ENCODE results near the gene MIX23. TPM values are rescaled to one million over a fixed set of nuclear protein-coding genes. Genes with fewer than 3 reads are reported as not detected.

MIX23 gene
- total and polyA plus RNA-seq, 4 donors, result 14.0 to 19.6 (median 16.8) TPM

DNA sequence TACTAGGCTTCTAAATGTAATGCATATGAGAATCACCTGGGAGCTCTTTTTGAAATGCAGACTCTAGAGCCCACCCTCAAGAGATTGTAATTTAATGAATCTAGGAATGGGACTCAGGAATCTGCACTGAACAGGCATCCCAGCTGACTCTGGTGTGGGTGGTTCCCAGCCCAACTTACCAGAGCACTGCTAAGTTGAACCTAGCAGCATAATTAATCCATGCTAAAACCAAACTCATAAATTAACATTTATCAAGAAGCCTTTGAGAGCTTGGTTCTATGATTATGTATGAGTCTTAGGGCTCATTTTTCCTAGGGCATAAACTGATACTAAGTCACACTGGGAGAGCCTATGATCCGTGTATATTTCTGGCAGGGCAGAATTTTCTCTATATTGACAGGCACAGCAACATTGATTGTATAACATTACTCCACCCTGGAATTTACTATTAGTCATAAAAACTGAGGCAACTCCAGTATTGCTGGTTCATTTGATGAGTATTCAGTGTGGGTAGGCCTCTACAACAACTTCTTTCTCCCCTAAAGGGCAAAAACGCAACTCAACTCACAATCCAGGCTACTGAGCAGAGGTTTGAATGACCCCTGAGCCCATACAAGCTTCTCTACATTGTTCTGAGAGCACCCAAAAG lies 68.7 kb downstream of the MIX23 start:
- Histone ChIP-seq H3K9ac (ENCODE audit: low read depth in 1 of 2, low read length in 2 of 2) (no peak overlapping the region), H3K4me1 (ENCODE audit: control insufficient read depth in 4 of 4, insufficient read depth in 4 of 4, low read length in 3 of 4) (no peaks in the 10 kb centered on the region), H3K36me3 (ENCODE audit: control insufficient read depth in 4 of 4, insufficient read depth in 3 of 4, low read depth in 1 of 4, low read length in 3 of 4) (no peaks in the 10 kb centered on the region), H3K9me3 (ENCODE audit: control insufficient read depth in 4 of 4, low read length in 3 of 4) (peaks cover 0 to 4% (median 0%) of the 10 kb centered on the region in 4 donors), H3K4me3 (ENCODE audit: low read depth in 1 of 3, low read length in 3 of 3) (no peak overlapping the region), H3K27me3 (ENCODE audit: control insufficient read depth in 4 of 4, insufficient read depth in 4 of 4, low read length in 3 of 4) (no peaks in the 10 kb centered on the region), H3K27ac (ENCODE audit: low read depth in 1 of 2, low read length in 2 of 2) (no peak overlapping the region)
- TF ChIP-seq RAD21 (IDR thresholded peaks at IDR 0.05) (no peak), SP1 (IDR thresholded peaks at IDR 0.05) (no peak), FOXA1 (IDR thresholded peaks at IDR 0.05) (no peak), FOXA2 (IDR thresholded peaks at IDR 0.05) (no peak), YY1 (IDR thresholded peaks at IDR 0.05) (no peak), HNF4A (conservative IDR thresholded peaks at IDR 0.05) (no peak), RXRA (IDR thresholded peaks at IDR 0.05) (no peak), JUND (IDR thresholded peaks at IDR 0.05) (no peak), NR2F2 (IDR thresholded peaks at IDR 0.05) (no peak), HNF4G (IDR thresholded peaks at IDR 0.05) (no peak)
- TF ChIP-seq, protein P1, sequence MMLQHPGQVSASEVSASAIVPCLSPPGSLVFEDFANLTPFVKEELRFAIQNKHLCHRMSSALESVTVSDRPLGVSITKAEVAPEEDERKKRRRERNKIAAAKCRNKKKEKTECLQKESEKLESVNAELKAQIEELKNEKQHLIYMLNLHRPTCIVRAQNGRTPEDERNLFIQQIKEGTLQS (IDR thresholded peaks at IDR 0.05), result no peak
- TF ChIP-seq, protein P2, sequence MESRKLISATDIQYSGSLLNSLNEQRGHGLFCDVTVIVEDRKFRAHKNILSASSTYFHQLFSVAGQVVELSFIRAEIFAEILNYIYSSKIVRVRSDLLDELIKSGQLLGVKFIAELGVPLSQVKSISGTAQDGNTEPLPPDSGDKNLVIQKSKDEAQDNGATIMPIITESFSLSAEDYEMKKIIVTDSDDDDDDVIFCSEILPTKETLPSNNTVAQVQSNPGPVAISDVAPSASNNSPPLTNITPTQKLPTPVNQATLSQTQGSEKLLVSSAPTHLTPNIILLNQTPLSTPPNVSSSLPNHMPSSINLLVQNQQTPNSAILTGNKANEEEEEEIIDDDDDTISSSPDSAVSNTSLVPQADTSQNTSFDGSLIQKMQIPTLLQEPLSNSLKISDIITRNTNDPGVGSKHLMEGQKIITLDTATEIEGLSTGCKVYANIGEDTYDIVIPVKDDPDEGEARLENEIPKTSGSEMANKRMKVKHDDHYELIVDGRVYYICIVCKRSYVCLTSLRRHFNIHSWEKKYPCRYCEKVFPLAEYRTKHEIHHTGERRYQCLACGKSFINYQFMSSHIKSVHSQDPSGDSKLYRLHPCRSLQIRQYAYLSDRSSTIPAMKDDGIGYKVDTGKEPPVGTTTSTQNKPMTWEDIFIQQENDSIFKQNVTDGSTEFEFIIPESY (IDR thresholded peaks at IDR 0.05), result no peak
- TF ChIP-seq, protein P3, sequence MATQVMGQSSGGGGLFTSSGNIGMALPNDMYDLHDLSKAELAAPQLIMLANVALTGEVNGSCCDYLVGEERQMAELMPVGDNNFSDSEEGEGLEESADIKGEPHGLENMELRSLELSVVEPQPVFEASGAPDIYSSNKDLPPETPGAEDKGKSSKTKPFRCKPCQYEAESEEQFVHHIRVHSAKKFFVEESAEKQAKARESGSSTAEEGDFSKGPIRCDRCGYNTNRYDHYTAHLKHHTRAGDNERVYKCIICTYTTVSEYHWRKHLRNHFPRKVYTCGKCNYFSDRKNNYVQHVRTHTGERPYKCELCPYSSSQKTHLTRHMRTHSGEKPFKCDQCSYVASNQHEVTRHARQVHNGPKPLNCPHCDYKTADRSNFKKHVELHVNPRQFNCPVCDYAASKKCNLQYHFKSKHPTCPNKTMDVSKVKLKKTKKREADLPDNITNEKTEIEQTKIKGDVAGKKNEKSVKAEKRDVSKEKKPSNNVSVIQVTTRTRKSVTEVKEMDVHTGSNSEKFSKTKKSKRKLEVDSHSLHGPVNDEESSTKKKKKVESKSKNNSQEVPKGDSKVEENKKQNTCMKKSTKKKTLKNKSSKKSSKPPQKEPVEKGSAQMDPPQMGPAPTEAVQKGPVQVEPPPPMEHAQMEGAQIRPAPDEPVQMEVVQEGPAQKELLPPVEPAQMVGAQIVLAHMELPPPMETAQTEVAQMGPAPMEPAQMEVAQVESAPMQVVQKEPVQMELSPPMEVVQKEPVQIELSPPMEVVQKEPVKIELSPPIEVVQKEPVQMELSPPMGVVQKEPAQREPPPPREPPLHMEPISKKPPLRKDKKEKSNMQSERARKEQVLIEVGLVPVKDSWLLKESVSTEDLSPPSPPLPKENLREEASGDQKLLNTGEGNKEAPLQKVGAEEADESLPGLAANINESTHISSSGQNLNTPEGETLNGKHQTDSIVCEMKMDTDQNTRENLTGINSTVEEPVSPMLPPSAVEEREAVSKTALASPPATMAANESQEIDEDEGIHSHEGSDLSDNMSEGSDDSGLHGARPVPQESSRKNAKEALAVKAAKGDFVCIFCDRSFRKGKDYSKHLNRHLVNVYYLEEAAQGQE (IDR thresholded peaks at IDR 0.05), result no peak
- TF ChIP-seq, protein P4, sequence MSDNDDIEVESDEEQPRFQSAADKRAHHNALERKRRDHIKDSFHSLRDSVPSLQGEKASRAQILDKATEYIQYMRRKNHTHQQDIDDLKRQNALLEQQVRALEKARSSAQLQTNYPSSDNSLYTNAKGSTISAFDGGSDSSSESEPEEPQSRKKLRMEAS (IDR thresholded peaks at IDR 0.05), result no peak
- WGBS, result 83% methylated on average over 2 of the region's 2 CpGs
- DNase-seq (ENCODE audit: low spot score), result no peak

DNA sequence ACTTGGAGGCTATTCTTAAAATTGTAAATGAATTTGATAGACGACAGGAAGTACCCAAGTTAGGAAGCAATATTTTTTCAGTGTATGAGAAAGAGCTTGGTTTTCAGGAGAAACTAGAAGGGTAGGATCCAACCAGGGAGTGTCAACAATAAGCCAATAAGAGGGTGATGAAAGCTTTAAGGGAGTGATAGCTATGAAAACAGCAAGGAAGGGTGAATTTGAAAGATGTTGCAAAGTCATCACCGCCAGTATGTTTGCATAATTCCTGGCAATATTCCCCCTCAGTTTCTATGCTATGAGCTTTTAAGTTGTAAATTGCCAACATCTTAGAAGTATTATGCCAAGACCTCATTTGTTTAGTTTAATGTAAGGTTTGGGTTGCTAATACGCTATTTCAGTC lies 69.8 kb downstream of the MIX23 start:
- Histone ChIP-seq H3K4me3 (ENCODE audit: low read depth in 1 of 3, low read length in 3 of 3) (no peak overlapping the region), H3K4me1 (ENCODE audit: control insufficient read depth in 4 of 4, insufficient read depth in 4 of 4, low read length in 3 of 4) (no peaks in the 10 kb centered on the region), H3K27me3 (ENCODE audit: control insufficient read depth in 4 of 4, insufficient read depth in 4 of 4, low read length in 3 of 4) (no peaks in the 10 kb centered on the region), H3K9me3 (ENCODE audit: control insufficient read depth in 4 of 4, low read length in 3 of 4) (no peaks in the 10 kb centered on the region), H3K9ac (ENCODE audit: low read depth in 1 of 2, low read length in 2 of 2) (no peak overlapping the region), H3K36me3 (ENCODE audit: control insufficient read depth in 4 of 4, insufficient read depth in 3 of 4, low read depth in 1 of 4, low read length in 3 of 4) (no peaks in the 10 kb centered on the region), H3K27ac (ENCODE audit: low read depth in 1 of 2, low read length in 2 of 2) (no peak overlapping the region)
- WGBS, result 78% methylated on average over 3 of the region's 3 CpGs
- no peak for DNase-seq (ENCODE audit: low spot score)
- TF ChIP-seq RXRA (IDR thresholded peaks at IDR 0.05) (no peak), HNF4G (IDR thresholded peaks at IDR 0.05) (no peak), RAD21 (IDR thresholded peaks at IDR 0.05) (no peak), JUND (IDR thresholded peaks at IDR 0.05) (no peak), EGR1 (IDR thresholded peaks at IDR 0.05; ENCODE audit: low read depth in 2 of 2) (no peak), NR2F2 (IDR thresholded peaks at IDR 0.05) (no peak), SP1 (IDR thresholded peaks at IDR 0.05) (no peak), FOXA1 (IDR thresholded peaks at IDR 0.05) (no peak), GABPA (IDR thresholded peaks at IDR 0.05 in 1 of 2, conservative IDR thresholded peaks at IDR 0.05 in 1 of 2) (no peak), YY1 (IDR thresholded peaks at IDR 0.05) (no peak)
- TF ChIP-seq, protein P4 (IDR thresholded peaks at IDR 0.05), result no peak
